Femur (tissue), 1 donor: ENCODE data around the gene MAPK1.
"Not testable (repeated sequence)": the region's sequence is repeated elsewhere in the genome, so short reads cannot be mapped to it uniquely, and the experiment has no call there.

ENCODE experiments used
- DNase-seq: peaks from one replicate; pipeline ENCODE4 v3.0.0-alpha.2; 2017

Gene MAPK1

GRCh38 chr22:21790359-21790758 is 77.1 kb downstream of the MAPK1 start:
- no peak for DNase-seq

- not testable (repeated sequence) for DNase-seq
Observed at GRCh38 chr22:21787565-21787964, 79.9 kb downstream of the MAPK1 start.

- DNase-seq: no peak
Observed at GRCh38 chr22:21780259-21780658, 87.2 kb downstream of the MAPK1 start.

DNA sequence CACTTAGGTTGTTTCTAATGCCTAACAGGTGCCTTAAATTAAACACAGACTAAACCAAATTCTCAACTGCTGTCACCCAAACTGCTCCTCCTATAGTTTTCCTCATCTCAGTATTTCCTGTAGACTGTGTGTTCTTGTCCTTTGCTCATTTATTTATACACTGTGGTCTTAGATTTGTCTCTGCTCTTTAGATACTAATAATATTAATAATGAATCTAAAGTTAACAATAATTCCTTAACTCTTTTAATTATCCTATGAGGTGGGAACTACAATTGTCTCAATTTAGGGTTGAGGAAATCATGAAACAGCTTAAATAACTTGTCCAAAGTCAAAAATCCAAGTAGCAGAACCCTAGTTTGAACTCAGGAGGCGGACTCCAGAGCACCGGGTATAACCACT is 88.0 kb downstream of the MAPK1 start:
- DNase-seq: no peak

DNA sequence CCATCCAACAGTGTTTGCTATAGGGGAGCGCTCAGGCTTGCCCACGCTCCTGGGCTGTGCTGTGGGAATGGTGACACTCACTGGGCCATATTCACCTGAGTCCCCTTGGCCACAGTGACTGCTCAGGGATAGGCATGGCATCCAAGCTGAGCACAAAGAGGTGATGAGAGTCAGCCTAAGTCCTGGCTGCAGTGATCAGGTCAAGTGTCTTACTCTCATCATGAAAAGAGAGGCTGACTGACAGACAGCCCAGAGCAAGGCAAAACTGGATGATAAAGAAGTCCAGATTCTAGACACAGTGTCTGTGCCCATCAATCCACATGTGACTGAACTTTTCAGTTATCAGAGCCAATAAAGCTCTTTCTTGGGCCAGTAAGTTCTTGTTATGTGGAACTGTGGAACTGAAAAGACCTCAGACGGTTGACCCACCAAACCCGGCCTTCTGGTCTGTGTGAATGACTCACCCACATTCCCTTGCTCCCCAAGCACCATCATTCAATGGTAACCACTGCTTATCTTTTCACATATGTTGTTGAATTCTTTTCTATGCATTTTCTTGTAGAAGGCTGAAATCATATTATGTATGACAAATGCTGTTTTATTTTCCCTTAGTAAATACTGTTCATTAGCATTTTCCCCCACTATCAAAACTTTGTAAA is 88.6 kb downstream of the MAPK1 start:
- DNase-seq: no peak

DNA sequence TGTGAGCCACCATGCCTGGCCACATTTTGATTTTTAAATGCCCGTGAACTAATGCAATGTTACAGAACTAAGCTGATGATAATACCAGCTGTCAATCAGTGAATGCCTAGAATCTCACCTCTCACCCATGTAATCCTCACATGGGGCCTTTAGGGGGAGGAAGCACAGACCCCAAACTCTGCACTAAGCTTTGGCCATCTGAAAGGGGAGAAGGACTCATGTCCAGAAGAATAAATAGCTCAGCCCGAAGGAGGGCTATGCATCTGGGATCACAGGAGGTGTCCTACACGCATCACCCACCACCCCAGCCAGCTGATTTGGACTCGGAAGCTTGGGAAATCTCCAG is 95.8 kb downstream of the MAPK1 start:
- no peak for DNase-seq

DNA sequence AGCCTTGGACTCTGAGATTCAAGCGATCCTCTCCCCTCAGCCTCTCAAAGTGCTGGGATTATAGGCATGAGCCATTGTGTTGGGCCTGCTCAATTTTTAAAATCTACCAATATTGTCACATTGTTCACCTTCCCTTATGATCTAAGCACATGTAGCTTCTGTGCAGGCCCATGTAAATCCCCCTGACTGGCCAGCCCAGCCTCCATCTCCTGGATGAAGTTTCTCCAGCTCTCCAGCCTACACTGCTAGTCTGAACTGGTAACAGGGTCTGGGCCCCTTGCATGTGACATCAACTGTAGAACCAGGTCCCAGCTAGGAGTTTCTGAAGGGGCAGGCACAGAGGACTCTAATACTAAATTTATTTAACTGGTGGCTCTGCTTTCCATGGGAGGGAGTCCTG is 99.0 kb downstream of the MAPK1 start:
- no peak for DNase-seq

DNA sequence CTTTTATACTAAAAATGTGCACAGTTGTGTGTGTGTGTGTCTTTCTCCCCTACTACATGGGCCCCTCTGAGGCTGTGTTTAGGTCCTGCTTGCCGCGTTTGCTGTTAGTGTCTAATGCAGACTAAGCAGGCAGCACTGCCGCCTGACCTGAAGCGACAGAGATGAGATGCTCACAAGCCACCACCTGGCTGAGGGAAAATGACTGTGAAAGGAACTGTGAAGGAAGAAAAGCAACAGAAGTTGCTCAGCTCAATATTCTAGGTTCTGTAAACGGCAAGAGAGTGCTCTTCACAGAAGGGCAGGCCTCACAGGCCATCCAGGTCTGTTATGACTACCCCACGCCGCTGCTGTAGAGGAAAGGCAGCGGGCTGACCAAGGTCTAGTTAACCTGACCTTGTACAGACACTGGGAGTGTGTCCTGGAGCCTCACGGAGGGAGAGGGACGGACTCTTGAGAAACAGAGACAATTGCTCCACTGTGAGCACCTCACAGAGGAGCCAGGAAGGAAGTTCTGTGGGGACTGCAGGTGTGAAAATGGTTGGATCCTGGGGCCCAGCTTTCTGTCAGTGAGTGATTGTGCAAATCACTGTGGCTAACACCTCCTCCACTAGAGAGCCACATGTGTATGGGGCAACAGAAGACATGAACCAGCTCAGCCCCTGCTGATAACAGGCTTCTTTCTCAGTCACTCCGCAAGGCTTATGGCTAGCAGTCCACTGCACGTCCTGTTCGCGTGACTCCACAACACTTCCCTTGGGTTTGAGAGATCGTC is 100.6 kb downstream of the MAPK1 start:
- no peak for DNase-seq

DNA sequence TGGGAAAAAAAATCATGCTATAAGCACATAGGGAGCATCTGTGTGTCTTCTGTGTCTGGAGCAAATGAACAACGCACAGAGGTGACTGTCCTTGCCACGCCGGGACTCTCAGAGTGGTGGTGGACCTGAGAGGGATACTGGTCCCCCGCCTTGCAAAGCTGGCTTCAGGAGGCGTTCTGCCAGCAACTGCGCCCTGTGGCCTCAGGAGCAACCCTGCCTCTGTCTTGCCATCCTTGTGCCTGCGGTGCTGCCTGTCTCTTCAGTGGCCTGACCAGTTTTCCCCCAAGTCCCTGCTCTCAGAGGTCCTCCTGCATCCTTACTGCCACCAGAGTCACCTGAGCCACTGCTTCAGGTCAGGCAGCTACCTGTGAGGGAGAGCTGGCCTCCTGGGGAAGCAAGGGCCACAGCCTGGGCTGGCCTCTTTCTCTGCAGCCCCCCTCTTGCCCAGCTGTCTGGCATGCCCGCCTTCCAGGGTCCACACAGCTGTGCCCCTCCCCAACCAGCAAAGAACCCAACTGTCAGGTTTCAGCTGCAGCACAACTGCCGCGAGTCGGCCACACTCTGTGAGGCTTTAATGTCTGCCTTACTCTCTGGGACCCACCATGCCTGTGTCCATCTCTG is 101.4 kb downstream of the MAPK1 start:
- DNase-seq: no peak

DNA sequence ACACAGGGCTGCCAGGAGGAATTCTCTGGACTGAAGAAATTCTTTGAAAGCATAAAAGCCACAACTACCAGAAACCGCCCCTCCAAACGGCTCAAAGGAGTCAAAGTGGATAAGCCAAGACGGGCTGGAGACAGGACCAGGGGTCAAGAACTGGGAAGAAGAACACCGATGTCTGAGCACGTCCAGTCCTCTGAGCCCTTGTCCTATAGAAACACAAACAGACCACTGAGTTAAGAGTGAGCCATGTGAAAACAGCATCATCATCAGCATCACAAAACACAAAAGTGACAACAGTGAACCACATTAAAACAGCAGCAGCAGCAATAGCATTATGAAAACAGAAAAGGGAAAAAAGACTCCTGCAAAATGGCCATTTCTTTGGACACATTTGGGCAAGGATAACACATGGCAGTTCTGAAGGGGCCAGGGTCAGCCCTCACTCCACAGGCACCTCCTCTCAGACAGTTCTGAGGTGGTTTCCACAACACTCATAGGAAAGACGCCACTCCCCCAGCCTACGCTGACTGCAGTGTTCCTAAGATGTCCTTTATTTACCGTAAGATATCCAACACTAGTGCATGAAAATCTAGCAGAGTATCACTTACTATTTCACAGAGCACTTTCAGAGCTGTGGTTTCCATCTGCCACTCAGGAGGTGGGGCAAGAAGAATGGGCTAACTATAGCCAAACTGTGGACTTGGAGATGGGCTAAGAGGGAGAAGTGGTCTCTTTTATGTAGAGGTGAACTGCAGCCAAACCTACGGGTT is 103.2 kb downstream of the MAPK1 start:
- DNase-seq: no peak

DNA sequence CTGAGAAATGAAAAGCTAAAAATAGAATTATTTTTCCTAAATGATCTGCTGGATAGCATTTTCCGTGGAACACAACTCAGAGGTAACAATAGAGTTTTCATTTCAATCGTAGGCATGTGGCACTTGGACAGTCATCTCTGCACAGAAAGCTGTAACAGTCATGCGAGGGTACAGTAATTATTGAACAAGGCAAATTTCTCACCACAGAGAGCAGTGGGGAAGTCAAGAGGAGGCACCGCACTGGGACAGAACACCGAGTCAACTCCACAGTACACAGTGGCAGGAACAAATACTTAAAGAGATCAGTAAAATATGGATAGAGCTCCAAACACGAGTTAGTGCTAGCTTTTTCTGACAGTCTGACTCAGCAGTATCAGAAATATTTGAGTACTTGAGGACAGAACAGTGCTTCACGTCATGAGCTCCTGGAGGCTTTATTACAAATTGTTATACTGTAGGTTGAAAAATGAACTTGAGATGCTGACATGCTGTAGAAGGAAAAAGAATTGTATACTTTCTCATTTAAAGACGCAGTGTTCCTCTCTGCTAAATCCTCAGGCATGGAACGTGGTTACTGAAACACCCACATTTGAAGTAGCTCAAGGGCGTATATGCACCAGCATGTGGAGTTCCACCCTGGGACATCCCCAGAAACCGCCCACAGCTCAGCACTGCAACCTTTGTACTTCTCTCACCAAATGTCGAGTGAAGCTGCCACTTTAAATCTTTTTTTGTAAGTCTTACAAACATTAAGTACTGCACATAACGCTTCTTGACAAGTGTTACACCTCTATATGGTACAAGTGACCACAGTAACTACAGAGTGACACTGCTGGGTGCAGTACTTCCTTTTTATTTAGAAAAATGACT is 104.5 kb downstream of the MAPK1 start:
- DNase-seq: no peak

DNA sequence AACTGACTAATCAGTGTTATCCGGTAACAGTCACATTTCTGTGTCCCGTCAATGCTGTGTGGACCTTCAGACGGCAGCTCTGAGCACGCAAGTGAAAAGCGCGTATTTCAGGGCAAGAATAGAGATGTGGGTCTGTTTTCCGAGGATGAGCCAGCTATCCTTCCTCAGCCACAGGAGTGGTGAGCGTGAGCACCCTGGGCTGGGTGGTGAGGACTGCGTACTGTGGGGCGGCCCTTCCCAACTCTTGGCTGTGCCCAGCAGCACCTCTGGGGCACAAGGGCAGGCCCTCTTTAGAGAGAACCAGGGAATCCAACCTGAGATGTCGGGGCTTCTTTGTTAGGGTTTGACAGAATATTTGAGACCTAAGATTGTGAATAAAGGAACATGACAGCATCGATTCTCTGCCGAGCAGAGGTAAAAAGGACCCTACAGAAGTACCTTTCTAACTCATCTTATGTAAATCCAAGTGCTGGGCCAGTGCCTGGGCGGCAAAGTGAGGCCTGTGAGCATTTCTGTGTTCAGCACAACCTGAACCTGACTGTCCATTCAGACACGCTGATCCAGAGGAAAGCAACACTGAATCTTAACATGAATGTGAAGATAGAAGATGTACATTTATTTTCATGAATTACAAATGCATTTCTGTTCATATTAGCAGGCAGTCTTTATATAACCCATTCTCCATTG is 105.3 kb downstream of the MAPK1 start:
- DNase-seq: no peak

- no peak for DNase-seq
Observed at GRCh38 chr22:21761086-21761485, 106.4 kb downstream of the MAPK1 start.

GRCh38 chr22:21760640-21761039 is 106.8 kb downstream of the MAPK1 start:
- DNase-seq: no peak

- DNase-seq: no peak
Observed at GRCh38 chr22:21759646-21760376, 107.6 kb downstream of the MAPK1 start.

DNA sequence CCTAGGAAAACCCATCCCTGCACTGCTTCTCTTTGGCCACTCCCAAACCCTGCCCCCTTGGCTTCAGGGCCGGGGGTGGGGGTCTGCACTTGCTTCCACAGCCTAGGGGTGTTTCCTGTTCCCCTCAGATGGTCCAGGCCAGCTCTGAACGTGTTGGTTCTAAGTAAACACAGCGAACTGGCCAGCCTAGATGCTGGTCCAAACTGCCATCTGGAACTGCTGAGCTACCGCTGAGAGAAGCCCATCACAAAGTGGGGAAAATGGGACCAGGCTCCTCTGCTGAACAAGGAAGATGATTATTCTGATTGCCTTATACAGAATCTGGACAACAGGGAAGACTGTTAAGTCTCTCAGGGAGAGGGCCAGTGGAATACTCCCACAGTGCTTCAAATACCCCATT is 108.4 kb downstream of the MAPK1 start:
- no peak for DNase-seq

GRCh38 chr22:21758091-21758864 is 109.2 kb downstream of the MAPK1 start:
- DNase-seq: no peak

DNA sequence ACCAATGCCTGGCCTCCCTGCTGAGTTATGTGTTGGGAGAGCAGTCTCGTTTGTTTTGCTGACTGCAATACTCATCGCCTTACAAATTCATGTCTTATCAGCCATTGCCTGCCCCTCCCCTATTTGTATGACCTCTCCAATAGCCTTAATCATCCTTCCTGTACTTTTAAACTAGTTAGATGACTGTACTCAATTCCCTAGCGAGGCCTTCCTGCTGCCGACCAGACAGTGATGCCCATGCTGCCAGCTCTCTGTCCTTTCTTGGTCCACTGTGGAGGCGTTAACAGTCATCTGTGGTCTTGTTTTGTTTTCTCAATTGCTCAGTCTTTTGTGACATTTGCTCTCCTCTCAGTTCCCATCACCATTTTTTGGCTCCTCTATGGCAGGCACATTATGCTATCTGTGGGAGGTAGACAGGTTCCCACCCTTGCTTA is 111.6 kb downstream of the MAPK1 start:
- DNase-seq: no peak

DNA sequence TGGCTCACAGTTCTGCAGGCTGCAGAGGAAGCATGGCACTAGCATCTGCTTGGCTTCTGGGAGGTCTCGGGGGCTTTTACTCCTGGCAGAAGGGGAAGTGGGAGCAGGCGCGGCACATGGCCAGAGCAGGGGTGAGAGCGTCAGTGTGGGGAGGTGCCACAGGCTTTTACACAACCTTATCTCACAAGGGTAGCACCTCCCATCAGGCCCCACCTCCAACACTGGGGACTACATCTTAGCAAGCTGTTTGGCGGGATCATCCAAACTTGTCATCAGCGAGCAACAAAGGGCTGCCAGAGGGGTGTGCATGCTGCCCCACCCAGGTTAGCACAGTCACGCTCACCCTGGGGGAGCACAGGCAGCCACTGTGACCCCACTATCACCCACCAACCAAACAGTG is 112.9 kb downstream of the MAPK1 start:
- DNase-seq: peak; percentile 68

- no peak for DNase-seq
Observed at GRCh38 chr22:21753374-21754111, 113.9 kb downstream of the MAPK1 start.
